ENCODE measurements around the gene OTOG.

- no peak for TF ChIP-seq EZH2 (IDR thresholded peaks at IDR 0.05; ENCODE audit: insufficient read depth, poor library complexity, severe bottlenecking)
- TF ChIP-seq EZH2phosphoT487 (IDR thresholded peaks at IDR 0.05; ENCODE audit: insufficient read depth, low read depth): no peak
Measured at GRCh38 chr11:17601676-17602075, 54.6 kb downstream of the OTOG start.

All from GM23248 (cell line).